IPS-NIHi7 (cell line): Measurements from ENCODE around the gene FSHB.
"Not testable (repeated sequence)": the region's sequence is repeated elsewhere in the genome, so short reads cannot be mapped to it uniquely, and the experiment has no call there.

Experiments
- DNase-seq: peaks from one replicate; pipeline ENCODE4 v3.0.0; 2012; ENCODE audit warnings: mixed read lengths; ENCODE audit errors: extremely low spot score

Gene FSHB

DNA sequence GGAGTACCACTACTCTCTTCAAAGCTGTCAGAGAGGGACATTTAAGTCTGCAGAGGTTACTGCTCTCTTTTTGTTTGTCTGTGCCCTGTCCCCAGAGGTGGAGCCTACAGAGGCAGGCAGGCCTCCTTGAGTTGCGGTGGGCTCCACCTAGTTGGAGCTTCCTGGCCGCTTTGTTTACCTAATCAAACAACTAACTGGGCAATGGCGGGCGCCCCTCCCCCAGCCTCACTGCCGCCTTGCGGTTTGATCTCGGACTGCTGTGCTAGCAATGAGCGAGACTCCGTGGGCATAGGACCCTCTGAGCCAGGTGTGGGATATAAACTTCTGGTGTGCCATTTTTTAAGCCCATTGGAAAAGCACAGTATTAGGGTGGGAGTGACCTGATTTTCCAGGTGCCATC, 37.8 kb downstream of the FSHB start:
- not testable (repeated sequence) for DNase-seq

DNA sequence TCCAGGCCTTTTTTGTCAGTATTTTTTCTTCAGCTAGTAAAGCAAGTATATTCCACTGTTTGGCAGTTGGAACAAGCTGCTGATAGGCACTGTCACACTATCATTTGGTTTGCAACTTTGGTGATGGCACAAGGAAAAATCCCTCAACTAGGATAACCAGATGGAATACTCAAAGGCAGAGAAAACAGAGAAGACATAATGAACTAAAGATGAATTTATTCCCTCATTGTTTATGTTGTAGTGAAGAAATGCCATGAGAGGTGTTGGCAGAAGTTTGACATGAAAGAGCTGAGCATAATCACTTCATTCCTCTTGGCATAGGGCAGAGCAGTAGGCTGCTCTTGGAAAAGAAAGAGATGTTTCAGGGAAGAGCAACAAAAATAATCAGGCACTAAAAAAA, 39.9 kb downstream of the FSHB start:
- no peak for DNase-seq

DNA sequence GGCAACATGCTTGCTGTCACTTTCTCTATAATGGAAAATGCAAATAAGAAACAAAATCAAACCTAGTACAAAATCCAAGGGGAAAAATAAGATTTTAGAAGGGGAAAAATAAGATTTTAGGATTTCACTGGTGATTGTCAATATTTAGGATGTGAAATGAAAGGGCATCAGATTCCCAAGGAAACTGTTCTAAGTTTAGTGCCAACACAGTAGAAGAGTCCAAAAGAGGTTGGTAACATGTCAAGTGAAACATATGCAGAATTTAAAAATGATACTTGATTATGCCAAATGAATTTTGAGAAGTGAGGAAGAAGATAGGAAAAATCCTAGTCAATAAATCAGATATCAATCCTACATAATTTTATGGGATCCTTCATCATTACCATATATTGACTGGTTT, 46.4 kb downstream of the FSHB start:
- DNase-seq: no peak

DNA sequence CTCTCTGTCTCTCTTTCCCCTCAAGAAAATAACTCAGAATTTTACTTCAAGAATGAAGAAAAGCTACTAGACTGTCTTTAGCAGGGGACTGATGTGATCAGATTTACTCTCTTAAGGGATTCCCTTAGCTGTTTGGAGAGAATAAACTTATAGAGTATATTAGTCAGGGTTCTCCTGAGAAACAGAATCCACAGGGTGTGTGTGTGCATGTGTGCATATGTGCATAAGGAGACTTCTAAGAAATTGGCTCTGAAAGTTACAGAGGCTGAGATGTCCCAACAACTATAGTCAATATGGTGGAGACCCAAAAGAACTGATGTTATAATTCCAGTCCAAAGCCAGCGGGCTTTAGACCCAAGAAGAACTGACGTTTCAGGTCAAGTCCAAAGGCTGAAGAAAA, 49.0 kb downstream of the FSHB start:
- DNase-seq: no peak

DNA sequence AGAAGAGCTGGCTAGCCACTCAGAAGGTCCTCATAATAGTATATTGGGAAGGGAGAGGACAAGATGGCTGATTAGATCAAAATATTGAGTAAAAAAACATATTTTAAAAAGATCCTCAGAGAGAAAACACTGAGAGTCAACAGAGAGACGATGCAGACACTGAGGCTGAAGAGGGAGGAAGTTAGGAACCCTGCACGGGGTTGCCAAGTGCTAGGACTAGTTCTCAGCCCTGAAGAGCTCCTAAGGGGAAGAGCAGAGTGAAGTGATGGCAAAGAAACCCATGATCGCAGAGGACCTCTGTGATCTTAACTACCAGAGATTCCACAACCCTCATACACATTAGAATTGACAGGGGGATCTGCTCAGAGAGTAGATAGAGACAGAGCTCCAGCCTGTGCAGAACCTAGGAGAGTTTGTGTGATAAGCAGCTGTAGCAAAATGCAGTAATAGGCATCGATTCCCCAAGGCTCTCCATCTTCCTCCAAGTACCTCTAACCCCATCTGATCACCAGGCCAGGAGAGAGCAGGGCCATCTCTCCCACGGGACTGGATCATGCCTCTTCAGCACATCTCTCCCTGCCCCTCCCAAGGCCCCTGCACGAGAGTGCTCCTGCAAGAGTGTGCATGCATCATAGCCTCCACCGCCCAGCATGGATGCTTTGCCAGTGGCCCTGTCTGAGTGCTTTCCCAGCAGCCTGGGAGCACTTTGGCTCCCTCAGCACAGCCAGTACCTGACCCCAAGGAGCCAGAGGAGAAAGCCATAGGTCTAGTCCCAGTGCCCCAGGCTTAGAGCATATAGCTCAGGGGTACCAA, 50.9 kb downstream of the FSHB start:
- no peak for DNase-seq

DNA sequence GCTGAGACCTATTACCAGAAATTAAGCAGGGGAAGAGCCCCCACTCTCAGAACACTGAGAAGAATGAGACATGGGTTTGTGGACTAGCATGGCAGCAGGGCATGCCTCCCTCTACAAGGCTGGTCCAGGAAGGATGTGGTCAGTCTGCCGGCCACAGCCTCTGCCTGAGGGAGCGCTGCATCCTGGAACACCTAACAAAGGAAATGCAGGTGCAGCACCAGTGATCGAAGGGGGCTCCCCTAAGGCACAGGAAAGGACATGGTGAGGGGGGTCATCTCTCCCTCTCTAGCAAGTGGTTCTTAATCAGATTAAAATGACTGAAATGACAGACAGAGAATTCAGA, 51.4 kb downstream of the FSHB start:
- DNase-seq: no peak
